Measurements from ENCODE around the gene BYSL. TPM values are rescaled to one million over a fixed set of nuclear protein-coding genes. Genes with fewer than 3 reads are reported as not detected.

BYSL gene
- polyA plus RNA-seq, 2 of the 4 experiments (the other 2 are of a cell fraction), result 28.8 to 61.8 TPM

- TF ChIP-seq FOSL2 (IDR thresholded peaks at IDR 0.05), result no peak
- TF ChIP-seq FOSL2 (CRISPR knock-in tag; IDR thresholded peaks at IDR 0.05), result no peak
- TF ChIP-seq CBX2 (IDR thresholded peaks at IDR 0.05; ENCODE audit: borderline replicate concordance, low read depth), result no peak
- no peak for TF ChIP-seq PHF8 (IDR thresholded peaks at IDR 0.05; ENCODE audit: borderline replicate concordance, low read depth)
- TF ChIP-seq, protein P1, sequence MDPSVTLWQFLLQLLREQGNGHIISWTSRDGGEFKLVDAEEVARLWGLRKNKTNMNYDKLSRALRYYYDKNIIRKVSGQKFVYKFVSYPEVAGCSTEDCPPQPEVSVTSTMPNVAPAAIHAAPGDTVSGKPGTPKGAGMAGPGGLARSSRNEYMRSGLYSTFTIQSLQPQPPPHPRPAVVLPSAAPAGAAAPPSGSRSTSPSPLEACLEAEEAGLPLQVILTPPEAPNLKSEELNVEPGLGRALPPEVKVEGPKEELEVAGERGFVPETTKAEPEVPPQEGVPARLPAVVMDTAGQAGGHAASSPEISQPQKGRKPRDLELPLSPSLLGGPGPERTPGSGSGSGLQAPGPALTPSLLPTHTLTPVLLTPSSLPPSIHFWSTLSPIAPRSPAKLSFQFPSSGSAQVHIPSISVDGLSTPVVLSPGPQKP (IDR thresholded peaks at IDR 0.05; ENCODE audit: low read depth, low read length), result no peak
- TF ChIP-seq CEBPB (IDR thresholded peaks at IDR 0.05), result no peak
- TF ChIP-seq RAD21 (conservative IDR thresholded peaks at IDR 0.05 in 1 of 2, IDR thresholded peaks at IDR 0.05 in 1 of 2), result no peak
- TF ChIP-seq, protein P2, sequence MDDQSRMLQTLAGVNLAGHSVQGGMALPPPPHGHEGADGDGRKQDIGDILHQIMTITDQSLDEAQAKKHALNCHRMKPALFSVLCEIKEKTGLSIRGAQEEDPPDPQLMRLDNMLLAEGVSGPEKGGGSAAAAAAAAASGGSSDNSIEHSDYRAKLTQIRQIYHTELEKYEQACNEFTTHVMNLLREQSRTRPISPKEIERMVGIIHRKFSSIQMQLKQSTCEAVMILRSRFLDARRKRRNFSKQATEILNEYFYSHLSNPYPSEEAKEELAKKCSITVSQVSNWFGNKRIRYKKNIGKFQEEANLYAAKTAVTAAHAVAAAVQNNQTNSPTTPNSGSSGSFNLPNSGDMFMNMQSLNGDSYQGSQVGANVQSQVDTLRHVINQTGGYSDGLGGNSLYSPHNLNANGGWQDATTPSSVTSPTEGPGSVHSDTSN (IDR thresholded peaks at IDR 0.05), result no peak
- TF ChIP-seq JUNB (IDR thresholded peaks at IDR 0.05), result no peak
- TF ChIP-seq, protein P3, sequence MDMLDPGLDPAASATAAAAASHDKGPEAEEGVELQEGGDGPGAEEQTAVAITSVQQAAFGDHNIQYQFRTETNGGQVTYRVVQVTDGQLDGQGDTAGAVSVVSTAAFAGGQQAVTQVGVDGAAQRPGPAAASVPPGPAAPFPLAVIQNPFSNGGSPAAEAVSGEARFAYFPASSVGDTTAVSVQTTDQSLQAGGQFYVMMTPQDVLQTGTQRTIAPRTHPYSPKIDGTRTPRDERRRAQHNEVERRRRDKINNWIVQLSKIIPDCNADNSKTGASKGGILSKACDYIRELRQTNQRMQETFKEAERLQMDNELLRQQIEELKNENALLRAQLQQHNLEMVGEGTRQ (IDR thresholded peaks at IDR 0.05), result no peak
- TF ChIP-seq CHD4 (IDR thresholded peaks at IDR 0.05; ENCODE audit: borderline replicate concordance), result no peak
- no peak for TF ChIP-seq ZC3H11A (IDR thresholded peaks at IDR 0.05)
- TF ChIP-seq HDAC2 (IDR thresholded peaks at IDR 0.05), result no peak
- TF ChIP-seq ATOH8 (CRISPR knock-in tag; IDR thresholded peaks at IDR 0.05; ENCODE audit: low read depth), result no peak
- 85% methylated on average over 2 of the region's 2 CpGs for WGBS (ENCODE audit: missing lambda C conversion rate)
- CTCF ChIA-PET, result no interaction called here
- POLR2A ChIA-PET, result no interaction called here
- Histone ChIP-seq H3K4me2 (no peak overlapping the region), H3K27ac (peak overlapping the region in 1 of 2 experiments; percentile 54; a peak in 2 of 6 replicates), H3K9me3 (no peaks in the 10 kb centered on the region), H3K4me3 (no peak overlapping the region), H3K4me1 (peaks cover 27% of the 10 kb centered on the region)
- ATAC-seq, result no peak
- FAIRE-seq, result no peak
- DNase-seq (ENCODE audit: low read depth in 1 of 2, low spot score in 1 of 2), result no peak
Measured at GRCh38 chr6:41954668-41955067, 33.4 kb downstream of the BYSL start.

GRCh38 chr6:41955412-41955811 lies 34.1 kb downstream of the BYSL start:
- peaks cover 27% of the 10 kb centered on the region for H3K4me1 ChIP-seq
- H3K4me2 ChIP-seq, result no peak overlapping the region
- FAIRE-seq (no peak), ATAC-seq (peak in 1 of 2 experiments; percentile 56; a peak in 3 of 6 replicates), DNase-seq (ENCODE audit: low read depth in 1 of 2, low spot score in 1 of 2) (no peak)
- TF ChIP-seq CBX2 (IDR thresholded peaks at IDR 0.05; ENCODE audit: borderline replicate concordance, low read depth) (no peak), RARB (CRISPR knock-in tag; IDR thresholded peaks at IDR 0.05) (no peak), HEYL (CRISPR knock-in tag; IDR thresholded peaks at IDR 0.05) (no peak), SREBF2 (IDR thresholded peaks at IDR 0.05) (no peak), EP300 (IDR thresholded peaks at IDR 0.05) (no peak), POLR2AphosphoS2 (conservative IDR thresholded peaks at IDR 0.05; ENCODE audit: low read length) (no peak), CHD2 (IDR thresholded peaks at IDR 0.05; ENCODE audit: low read length, partially characterized antibody) (no peak), ZSCAN20 (CRISPR knock-in tag; IDR thresholded peaks at IDR 0.05) (no peak), REST (IDR thresholded peaks at IDR 0.05) (no peak), HOXA7 (CRISPR knock-in tag; IDR thresholded peaks at IDR 0.05) (no peak), FOSL2 (IDR thresholded peaks at IDR 0.05) (no peak), FOSL2 (CRISPR knock-in tag; IDR thresholded peaks at IDR 0.05) (no peak), ZFP36 (IDR thresholded peaks at IDR 0.05; ENCODE audit: borderline replicate concordance, partially characterized antibody) (no peak), MAX (IDR thresholded peaks at IDR 0.05) (no peak), CBX8 (IDR thresholded peaks at IDR 0.05) (no peak), GATA3 (IDR thresholded peaks at IDR 0.05; ENCODE audit: borderline replicate concordance) (no peak), SMC3 (IDR thresholded peaks at IDR 0.05) (no peak), KDM1A (IDR thresholded peaks at IDR 0.05; ENCODE audit: low read depth) (no peak), NPAS2 (CRISPR knock-in tag; IDR thresholded peaks at IDR 0.05; ENCODE audit: borderline replicate concordance) (no peak)
- TF ChIP-seq, protein P3 (IDR thresholded peaks at IDR 0.05), result no peak
- H3K4me3 ChIP-seq, result no peak overlapping the region
- 7% methylated on average over 2 of the region's 2 CpGs for WGBS (ENCODE audit: missing lambda C conversion rate)
- H3K9me3 ChIP-seq, result no peaks in the 10 kb centered on the region
- ChIA-PET CTCF (interaction anchor here (1.2 kb wide), 1 partner anchor 86 kb away, joined by 3 read pairs; no protein-coding TSS in a partner anchor), POLR2A (interaction anchor here (1.0 kb wide), 1 partner anchor 13 kb away, joined by 6 read pairs; the partner anchor contains the start of gene CCND3)
- peak overlapping the region in 1 of 2 experiments; percentile 95; a peak in 3 of 6 replicates for H3K27ac ChIP-seq
